ENCODE measurements around the gene CDH4.

GRCh38 chr20:61535091-61535490, 283.0 kb downstream of the CDH4 start:
- no peak for TF ChIP-seq CTCF (IDR thresholded peaks at IDR 0.05)
- TF ChIP-seq EZH2 (IDR thresholded peaks at IDR 0.05; ENCODE audit: borderline replicate concordance, insufficient read depth, low read depth, low read length, poor library complexity, severe bottlenecking), result no peak

Measured in B cell (primary cell).